OCI-LY7 (cell line): ENCODE measurements around the gene HHIP.

ENCODE experiments used
- CTCF ChIP-seq: fragments of 200-600 bp; sonication (generic); conservative IDR thresholded peaks from 2 replicates; pipeline ENCODE4 v1.5.1; 2014; ENCODE audit warnings: mild to moderate bottlenecking, antibody characterized with exemption, low read length, moderate library complexity, mixed read lengths
- EZH2phosphoT487 ChIP-seq: fragments of 200-600 bp; sonication (generic); IDR thresholded peaks from 2 replicates; pipeline ENCODE4 v1.6.1; 2018; ENCODE audit warnings: low read depth, borderline replicate concordance, mild to moderate bottlenecking, mixed run types, antibody characterized with exemption, low read length, moderate library complexity, mixed read lengths

GRCh38 chr4:144597171-144597570 lies 48.8 kb upstream of the HHIP start:
- TF ChIP-seq CTCF: no peak
- no peak for TF ChIP-seq EZH2phosphoT487
